AG04450 (cell line): ENCODE measurements around the gene IL20. TPM values are rescaled to one million over a fixed set of nuclear protein-coding genes. Genes with fewer than 3 reads are reported as not detected.

Experiments used
- CTCF ChIA-PET: fragments of 300-600, 350-600 bp; formaldehyde crosslinking; extraction: SDS; loops from one replicate; lab custom pipeline; 2022; ENCODE audit warnings: antibody characterized with exemption, inconsistent platforms; lab: Charles Lee
- POLR2A ChIA-PET: fragments of 350-600 bp; formaldehyde crosslinking; extraction: SDS; loops from one replicate; lab custom pipeline; 2021; ENCODE audit warnings: antibody characterized with exemption, inconsistent platforms; lab: Yijun Ruan, JAX
- DNase-seq: peaks from one replicate; pipeline ENCODE4 v3.0.0-alpha.2; 2011; ENCODE audit warnings: low read depth, low spot score
- H3K27ac ChIP-seq: one replicate; pipeline ENCODE4 v1.5.1; 2012; ENCODE audit warnings: low read depth, low read length, control low read depth
- H3K27me3 ChIP-seq: one replicate; pipeline ENCODE4 v1.6.0; 2012; ENCODE audit warnings: low read length; ENCODE audit not compliant: control insufficient read depth, insufficient read depth
- H3K4me3 ChIP-seq: 2 replicates; pipeline ENCODE4 v1.5.1; 2011; ENCODE audit warnings: mild to moderate bottlenecking, low read depth, low read length, control low read depth
- H3K9me3 ChIP-seq: 2 replicates; pipeline ENCODE4 v1.5.1; 2012; ENCODE audit warnings: low read length; ENCODE audit not compliant: control insufficient read depth, insufficient read depth
- CTCF ChIP-seq: IDR thresholded peaks from 2 replicates; pipeline ENCODE4 v1.5.1; 2011; ENCODE audit warnings: low read depth, low read length, control low read depth, inconsistent platforms
- polyA plus RNA-seq: library from polyadenylated mRNA; depleted of rRNA; stranded (reverse); fragments of >200 nt; gene quantifications from 2 replicates; pipeline ENCODE4 v1.2.3, GENCODE V29; 2011

IL20 gene
- polyA plus RNA-seq, 1 experiment: not detected

GRCh38 chr1:206898089-206898914 lies 32.9 kb downstream of the IL20 start:
- Histone ChIP-seq H3K27ac (peak overlapping the region; percentile 43), H3K9me3 (no peaks in the 10 kb centered on the region), H3K4me3 (no peak overlapping the region), H3K27me3 (no peaks in the 10 kb centered on the region)
- ChIA-PET POLR2A (interaction anchor here (0.7 kb wide), 1 partner anchor 60 kb away, joined by 5 read pairs; no protein-coding TSS in a partner anchor), CTCF (interaction anchor here (1.0 to 1.8 kb wide), 2 partner anchors 164 to 286 kb away, joined by 3 to 11 read pairs; partner anchors contain the start of gene EIF2D)
- no peak for TF ChIP-seq CTCF
- no peak for DNase-seq

DNA sequence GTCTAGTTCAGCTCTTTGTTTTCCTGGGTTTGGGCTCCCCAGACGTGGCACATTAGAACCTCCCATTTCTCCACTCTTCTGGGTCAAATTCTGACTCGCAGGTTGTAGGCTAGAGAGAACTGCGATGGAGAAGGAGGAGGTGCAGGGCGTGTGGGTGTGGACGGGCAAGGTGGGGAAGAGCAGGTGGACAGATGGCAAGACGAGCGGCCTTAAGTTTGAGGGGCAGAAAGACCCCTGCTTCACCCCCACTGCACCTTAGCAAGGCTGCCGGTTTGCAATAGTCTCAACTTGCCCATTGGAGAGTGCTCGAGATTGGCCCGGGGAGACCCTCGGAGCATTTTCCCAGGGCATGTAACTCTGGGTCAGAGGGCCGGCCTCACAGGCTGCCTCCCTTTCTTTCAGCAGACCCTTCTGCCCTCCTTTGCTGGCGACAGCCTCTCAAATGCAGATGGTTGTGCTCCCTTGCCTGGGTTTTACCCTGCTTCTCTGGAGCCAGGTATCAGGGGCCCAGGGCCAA lies 33.5 kb downstream of the IL20 start:
- CTCF ChIA-PET: interaction anchor here (0.5 to 1.0 kb wide), 3 partner anchors 13 to 518 kb away, joined by 3 to 5 read pairs (median 4); no protein-coding TSS in a partner anchor
- POLR2A ChIA-PET: interaction anchor here (0.7 kb wide), 1 partner anchor 61 kb away, joined by 5 read pairs; no protein-coding TSS in a partner anchor
- DNase-seq: no peak
- H3K27ac ChIP-seq: no peak overlapping the region
- TF ChIP-seq CTCF: no peak
- H3K4me3 ChIP-seq: no peak overlapping the region
- no peaks in the 10 kb centered on the region for H3K9me3 ChIP-seq
- H3K27me3 ChIP-seq: no peaks in the 10 kb centered on the region

- POLR2A ChIA-PET: no interaction called here
Observed at GRCh38 chr1:206899717-206900116, 34.3 kb downstream of the IL20 start.

GRCh38 chr1:206900149-206900548 lies 34.7 kb downstream of the IL20 start:
- Histone ChIP-seq H3K27ac (no peak overlapping the region), H3K9me3 (no peaks in the 10 kb centered on the region), H3K27me3 (no peaks in the 10 kb centered on the region), H3K4me3 (no peak overlapping the region)
- no peak for TF ChIP-seq CTCF
- POLR2A ChIA-PET: no interaction called here
- no peak for DNase-seq
- CTCF ChIA-PET: interaction anchor here (0.8 to 1.7 kb wide), 5 partner anchors 10 to 175 kb away, joined by 3 to 7 read pairs (median 4); no protein-coding TSS in a partner anchor

More at GRCh38 chr1:206899717-206900116, 34.3 kb downstream of the IL20 start:
- no peaks in the 10 kb centered on the region for H3K9me3 ChIP-seq
- no peak overlapping the region for H3K27ac ChIP-seq
- TF ChIP-seq CTCF: no peak
- no peak for DNase-seq
- no peaks in the 10 kb centered on the region for H3K27me3 ChIP-seq
- H3K4me3 ChIP-seq: no peak overlapping the region
- CTCF ChIA-PET: interaction anchor here (0.5 to 1.7 kb wide), 5 partner anchors 10 to 517 kb away, joined by 3 to 7 read pairs (median 4); no protein-coding TSS in a partner anchor
